GM11168 (cell line): ENCODE data around the gene ADAMTS12.

ENCODE experiments used
- in situ Hi-C: fragments of 300-500 bp; cut with MboI; formaldehyde crosslinking; loops from one replicate; pipeline ENCODE4 v1.12.0; 2022; ENCODE audit warnings: low sequenced_read_pairs; ENCODE audit not compliant: unreplicated experiment

The ADAMTS12 gene

DNA sequence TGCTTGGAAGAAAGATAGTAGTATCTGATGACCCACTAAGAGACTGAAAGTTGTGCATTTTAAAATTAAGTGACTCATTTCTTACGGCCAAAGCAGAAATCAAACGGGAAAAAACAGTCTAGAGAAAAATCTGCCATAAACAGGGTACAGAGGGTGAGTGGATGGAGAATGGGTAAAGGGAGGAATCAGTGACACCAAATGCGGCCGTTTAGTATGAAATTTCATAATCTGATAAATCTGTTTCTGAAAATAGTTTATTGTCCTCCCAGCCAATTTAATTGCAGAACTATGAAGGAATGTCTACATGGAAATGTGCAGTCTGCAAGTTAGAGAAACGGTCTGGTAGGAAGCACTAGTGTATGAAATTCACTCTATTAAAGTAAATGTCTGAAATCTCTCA lies 39.5 kb downstream of the ADAMTS12 start:
- in situ Hi-C loops = no loop called here

DNA sequence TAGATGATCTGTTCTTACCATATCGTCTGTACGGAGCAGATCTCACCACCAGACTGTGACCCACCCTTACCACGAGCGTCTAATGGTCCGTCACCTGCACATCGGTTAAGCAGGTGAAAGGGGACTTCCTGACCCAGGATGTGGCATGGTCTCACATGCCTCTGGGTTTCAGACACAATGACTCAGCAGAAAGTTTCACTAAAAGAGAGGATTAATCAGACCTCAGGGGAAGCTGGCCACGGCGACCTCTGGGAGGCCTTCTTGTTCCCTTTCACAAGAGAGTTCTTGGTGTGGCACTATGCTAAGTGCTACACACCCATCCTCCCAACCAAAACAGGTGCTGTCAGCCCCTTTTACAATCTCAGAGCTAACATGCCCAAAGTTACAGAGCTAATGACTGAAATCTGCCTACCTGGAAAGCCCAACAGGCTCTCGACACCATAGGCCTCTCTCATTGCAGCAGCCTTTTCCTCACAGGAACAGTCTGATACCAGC lies 41.6 kb downstream of the ADAMTS12 start:
- in situ Hi-C loops = no loop called here

DNA sequence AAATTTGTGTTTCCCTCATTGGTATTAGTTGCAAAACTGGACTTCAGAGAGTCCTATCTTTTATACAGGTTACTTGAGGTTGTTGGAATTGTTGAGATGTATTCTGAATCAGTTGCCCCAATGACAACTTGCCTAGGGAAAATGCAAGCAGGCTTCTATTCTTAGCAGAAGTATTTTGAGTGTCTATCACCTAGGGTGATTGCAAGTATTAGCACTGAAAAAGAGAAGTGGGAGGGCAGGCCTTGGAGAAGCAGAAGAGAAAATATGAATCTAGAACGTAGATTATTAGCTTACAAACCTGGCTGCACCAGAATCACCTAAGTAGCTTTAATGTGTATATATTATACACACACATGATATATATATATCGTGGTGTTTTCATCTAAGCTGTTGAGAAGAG lies 43.2 kb downstream of the ADAMTS12 start:
- in situ Hi-C loops = no loop called here

DNA sequence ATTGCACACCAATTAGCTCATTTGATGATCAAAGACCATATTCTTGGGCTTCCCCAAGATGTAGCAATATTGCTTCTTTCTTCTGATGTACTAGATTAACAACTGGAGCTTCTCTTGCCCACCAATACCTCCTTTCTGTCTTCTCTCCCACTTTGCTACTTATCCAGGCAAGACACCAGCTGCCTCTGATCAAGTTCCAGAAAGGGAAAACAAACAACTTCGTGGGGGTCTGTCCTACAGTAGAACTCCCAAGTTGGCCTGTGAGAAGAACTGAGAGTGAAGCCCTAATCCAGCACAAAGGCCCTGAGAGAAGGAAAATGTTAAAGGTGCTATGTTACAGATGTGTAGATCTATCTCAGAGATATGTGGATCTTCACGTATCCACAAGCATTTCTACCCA lies 44.9 kb downstream of the ADAMTS12 start:
- in situ Hi-C loops = no loop called here

DNA sequence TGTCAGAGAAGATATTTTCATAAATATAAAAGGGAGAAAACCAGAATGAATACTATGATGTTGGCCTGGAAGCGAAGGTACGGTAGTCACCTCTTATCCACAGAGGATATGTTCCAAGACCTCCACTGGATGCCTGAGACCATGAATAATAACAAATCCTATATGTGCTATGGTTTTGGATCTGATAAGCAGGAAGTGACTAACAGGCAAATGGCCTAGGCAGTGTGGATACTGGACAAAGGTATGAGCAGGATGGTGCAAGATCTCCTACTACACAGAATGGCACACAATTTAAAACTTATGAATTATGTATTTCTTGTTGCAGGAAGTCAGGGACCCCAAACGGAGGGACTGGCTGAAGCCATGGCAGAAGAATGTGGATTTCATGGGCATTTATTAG lies 48.2 kb downstream of the ADAMTS12 start:
- in situ Hi-C loops = no loop called here

DNA sequence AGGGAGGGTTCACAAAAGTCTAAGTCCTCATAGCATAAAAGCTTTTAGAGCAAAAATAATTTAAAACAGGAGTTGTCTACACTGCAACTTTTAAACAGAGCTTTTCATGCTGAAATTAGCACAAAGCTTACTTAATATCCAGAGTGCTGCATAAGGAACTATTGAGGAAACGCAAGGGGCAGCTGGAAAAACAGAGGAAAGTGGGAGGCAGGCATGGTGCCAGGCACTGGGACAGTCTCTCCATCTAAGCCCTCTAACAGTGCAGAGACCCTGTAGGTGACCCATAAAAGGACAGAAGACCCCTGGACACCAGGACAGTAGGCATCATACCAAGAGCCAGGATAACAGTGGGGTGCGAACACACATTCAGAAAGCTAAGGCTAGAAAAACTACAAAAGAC lies 49.3 kb downstream of the ADAMTS12 start:
- in situ Hi-C loops = no loop called here

DNA sequence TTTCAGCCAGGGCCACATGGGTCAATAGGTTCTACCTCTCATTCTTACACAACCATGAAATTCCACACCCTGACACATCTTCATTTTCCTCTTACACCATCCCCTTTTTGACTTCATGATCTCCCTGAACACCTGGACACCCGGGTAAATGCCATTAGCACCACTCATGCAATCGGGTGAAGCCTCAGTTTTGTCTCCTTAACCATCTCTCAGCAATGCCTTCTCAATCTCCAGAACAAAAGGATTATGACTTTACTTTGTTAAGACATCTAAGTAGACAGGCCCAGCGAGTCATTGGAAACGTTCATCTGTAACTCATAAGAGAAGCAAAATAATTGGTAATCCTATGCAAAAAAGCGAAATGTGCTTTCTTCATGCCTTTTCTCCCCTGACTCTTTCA lies 49.9 kb downstream of the ADAMTS12 start:
- in situ Hi-C loops = no loop called here

DNA sequence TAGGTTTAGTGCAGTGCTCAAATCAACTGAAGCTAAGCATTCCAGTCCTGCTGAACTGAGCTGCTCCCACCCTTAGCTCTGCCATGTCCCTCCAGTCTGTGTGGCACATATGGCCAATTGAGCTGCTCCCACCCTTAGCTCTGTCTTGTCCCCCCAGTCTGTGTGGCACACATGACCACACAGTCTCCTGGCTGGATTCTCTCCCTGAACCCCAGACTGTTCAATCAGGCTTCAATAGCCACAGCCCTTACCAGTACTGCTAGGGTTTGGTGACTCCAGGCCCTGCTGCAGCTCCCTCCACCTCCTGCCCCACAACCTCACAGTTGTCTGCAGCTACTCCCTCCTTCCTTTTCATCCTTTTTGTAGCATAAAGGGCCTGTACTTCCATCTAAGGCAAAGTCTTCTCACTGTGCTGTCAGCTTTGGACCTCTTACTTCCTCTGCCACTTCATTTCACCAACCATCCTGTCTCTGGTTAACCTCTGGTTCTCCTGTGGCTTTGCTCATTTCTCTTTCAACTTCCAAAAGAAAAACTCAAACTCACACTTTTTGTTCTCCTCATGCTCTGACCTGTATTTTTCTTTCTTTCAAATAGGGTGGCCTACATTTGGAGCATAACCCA lies 50.8 kb downstream of the ADAMTS12 start:
- in situ Hi-C loops = no loop called here

DNA sequence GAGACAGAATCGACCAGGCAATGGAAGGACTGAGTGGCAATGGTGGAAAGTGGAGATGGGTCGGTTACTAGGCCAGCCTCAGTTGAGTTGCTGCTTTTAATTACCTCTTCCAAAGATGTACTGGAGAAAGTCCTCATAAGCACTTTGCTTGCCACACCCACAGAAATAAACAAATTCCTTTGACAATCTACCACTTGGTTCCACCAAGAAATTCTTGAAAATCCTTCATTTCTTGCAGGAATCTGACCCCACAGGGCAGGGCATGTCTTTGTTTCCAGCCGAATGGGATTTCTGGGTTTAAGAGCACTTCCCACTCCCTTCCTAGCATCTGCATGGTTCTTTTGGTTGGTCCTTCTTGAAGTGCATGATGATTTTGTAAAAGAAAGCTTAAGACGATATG lies 54.5 kb downstream of the ADAMTS12 start:
- in situ Hi-C loops = no loop called here

DNA sequence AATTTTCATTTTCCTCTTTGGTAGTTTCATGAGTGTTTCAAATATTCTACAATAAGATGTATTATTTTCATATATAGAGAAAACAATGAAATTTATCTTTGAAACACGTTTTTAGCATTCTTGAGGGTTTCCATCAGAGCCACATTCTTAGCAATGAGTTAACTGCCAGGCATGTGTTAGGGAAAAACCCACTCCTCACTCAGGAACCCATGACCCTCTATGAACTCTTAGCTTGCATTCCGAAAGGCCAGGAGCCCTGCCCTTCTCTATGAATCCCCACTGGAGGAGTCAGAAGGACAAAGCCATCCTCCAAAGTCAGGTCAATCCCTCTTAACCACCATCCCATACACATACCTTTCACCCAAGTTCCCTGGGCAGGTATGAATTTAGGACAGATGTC lies 57.5 kb downstream of the ADAMTS12 start:
- in situ Hi-C loops = no loop called here

DNA sequence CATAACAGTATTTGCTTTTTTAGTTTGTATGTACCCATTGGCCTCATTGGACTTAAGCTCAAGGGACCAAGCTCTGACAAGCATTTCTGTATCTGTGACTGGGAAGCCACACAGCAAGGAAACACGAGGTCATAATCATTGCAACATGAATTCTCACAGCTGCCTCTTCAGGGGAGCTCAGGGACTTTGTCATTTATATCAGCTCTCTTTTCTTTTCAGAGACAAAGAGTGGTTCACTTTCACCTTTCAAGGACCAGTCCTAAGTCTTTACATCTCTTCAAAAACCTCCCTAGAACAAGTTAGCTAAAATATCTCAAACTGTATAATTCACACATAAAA lies 58.6 kb downstream of the ADAMTS12 start:
- in situ Hi-C loops = no loop called here

DNA sequence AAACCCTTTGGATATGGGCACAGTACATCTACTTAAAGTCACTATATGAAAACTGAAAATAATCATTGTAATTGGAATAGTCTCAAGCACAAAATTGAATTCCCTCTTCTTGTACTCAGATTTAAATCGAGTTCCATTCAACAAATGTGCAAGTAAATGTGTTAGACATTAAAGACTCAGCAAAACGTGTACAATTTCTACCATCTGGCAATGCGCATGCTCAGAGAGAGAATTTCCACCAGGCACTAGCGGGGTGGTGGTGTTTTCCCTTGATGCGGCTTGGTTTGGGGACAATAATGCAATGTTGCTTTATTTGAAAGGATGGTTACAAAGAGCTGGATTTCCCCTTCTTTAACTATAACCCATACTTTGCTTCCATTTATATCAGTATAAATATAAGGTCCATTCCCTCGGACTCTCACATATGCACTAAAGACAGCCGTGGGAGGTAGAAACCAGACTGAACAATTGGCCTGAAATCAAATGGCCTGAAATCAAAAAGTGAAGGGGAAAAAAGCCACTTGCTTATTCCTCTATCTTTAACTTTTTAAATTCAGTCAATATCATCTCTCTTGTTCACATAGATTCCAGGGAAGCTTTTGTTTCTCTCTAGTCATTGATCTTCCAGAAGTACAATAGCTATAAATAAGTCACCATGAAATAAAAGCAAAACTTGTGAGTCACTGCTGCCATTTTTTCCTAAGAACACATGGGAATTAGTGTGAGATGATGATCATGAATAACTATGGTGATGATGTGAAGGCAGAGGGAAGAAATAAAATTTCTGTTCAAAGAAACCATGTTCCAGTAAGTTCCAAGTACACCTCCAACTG lies 59.2 kb downstream of the ADAMTS12 start:
- in situ Hi-C loops = no loop called here

DNA sequence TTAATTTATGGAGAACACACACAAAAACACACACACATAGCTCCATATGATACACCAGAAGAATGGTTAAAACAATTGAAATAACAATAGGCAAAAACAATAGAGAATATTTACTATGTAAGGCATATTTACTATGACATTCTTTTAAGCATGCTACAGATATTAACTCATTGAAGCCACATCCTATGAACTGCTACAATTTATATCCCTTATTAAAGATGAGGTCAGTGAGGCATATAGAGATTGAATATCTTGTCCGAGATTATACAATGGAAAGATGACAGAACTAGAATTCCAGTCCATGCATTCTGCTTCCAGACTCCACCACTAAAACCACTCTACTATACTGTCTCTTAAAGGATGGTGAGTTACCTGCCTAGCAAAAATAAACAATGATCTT lies 60.7 kb downstream of the ADAMTS12 start:
- in situ Hi-C loops = no loop called here

DNA sequence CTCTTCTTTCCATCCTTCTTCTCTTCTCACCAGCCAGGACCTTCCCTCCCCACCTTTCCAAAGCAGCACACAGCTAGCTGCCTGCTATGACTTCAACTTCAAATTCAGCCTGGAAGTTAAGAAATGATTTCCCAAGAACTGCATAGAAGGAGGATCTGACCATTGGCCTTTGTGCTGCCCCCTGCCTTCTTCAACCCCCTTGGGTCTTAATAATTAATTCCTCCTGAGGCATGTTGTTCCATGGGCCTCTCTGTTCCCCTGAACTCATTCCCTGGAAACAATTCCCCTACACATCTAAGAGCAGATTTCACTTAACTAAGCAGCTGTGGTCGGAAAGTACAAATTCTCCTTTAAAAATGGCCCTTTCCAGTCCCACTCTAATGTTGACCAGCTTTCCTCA lies 62.4 kb downstream of the ADAMTS12 start:
- in situ Hi-C loops = no loop called here

DNA sequence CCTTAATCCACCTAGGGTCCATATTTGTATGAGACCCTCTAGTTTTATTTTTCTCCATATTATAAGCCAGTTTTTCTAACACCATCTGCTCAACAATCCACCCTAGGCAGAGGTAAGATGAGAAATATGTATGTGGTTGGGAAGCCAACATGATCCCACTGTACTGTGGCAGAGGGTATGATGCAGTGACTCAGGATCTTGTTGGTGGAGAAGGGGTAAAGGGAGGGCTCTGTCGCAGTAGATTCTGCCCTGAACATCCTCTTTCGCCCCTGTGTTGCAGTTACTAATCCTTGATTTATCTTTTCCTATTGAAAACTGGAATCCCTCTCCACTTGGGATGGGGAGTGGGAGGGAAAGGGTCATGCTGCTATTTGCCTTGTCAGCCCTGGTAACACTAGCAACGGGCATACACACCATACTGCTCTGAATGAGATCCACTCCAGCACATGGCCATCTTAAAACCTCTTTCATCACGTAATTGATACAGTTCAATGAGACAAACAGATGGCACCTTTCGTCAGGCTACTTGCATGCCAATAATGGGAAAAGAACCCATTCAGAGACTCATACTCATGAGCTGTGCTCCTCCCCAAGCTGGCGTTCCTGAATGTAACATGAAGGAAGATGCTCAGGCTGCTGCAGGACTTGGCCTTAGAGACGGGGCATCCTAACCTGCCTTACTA lies 63.0 kb downstream of the ADAMTS12 start:
- in situ Hi-C loops = no loop called here

DNA sequence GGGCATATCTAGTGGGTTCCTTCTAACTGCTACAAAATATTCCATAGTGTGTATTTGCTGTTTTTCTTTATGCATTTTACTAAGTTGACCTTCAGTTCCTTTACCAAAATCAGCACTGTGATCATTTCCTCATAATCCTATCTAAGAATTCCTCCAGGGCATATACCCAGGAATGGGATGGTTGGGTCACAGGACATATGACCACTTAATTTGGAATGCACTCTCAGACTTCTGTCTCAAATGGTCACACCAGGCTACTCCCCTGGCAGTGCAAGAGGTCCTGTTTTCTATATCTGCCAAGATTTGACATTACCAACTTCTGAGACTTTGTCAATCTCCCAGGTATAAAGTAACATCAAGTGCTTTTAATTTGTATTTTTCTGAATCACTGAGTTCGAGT lies 63.9 kb downstream of the ADAMTS12 start:
- in situ Hi-C loops = no loop called here

DNA sequence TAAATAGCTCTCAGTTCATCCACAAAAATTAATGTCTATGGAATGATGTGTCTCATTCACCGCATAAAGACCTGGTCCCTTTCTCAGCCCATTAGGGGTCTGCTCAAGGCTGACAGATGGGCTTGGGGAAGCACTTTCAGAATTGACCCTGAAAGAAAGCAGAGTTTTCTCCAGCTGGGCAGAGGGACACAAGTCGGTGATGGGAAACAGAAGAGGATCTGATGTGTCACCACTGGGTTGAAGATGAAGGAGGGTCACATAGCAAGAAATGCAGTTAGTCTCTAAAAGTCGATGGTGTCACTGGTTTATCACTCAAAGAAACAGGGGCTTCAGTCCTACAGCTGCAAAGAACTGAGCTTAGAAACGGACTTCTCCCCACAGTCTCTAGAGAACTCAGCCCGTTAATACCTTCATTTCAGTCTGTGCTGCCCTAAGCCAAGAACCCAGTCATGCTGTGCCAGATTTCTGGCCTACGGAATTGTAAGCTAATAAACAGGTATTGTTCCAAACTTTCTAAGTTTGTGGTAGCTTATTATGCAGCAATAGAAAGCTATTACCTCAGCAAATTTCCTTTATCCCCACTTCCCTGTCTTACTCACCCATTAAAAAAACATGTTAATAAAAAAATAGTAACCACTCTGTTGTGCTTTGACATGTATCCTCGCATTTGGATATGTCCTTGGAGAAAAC lies 64.6 kb downstream of the ADAMTS12 start:
- in situ Hi-C loops = no loop called here

DNA sequence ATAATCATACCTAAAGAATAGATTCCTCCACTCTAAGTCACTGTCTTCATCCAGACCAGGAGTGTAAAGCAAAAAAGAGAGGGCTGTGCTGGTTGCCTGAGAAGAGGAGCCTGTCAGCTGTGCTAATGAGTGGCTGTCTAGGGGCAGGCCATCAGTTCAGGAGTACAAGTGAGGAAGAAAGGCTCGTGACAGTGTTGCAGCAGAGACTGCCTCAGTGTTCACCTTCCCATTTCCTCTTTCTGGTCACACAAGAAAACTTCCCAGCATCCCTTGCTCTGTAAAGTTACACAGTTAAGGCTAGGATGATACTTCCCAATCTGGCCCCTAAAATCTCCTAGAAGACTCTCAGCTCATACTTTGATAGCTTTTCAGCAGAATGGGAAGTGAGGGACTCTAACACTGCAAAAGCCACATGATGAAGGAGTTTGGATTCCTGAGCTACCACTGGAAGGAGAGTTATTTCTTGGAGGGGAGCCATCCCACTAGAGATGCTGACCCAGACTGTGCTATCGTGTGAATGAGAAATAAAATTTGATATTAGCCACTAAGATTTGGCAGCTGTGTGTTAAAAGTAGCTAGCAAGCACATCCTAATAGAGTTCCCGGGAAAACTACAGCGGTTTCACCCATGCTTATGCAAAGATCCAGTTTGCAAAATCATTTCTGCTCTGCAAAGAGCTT lies 67.1 kb downstream of the ADAMTS12 start:
- in situ Hi-C loops = no loop called here

DNA sequence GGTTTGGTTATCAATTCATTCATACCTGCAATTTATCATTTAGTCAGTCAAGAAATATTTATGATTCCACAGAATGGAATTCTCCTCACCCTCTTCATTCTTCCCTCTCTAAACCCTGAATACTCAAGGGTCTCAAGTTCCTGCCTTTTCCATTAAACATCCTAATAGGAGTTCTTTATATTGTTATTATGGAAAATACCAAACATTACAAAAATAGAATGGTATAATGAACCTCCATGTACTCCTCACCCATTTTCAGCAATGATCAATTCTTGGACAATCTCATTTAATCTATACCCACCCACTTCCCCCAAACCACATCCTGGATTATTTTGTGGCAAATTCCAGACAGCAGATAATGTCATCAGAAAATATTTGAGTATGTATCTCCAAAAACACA lies 74.5 kb downstream of the ADAMTS12 start:
- in situ Hi-C loops = no loop called here

DNA sequence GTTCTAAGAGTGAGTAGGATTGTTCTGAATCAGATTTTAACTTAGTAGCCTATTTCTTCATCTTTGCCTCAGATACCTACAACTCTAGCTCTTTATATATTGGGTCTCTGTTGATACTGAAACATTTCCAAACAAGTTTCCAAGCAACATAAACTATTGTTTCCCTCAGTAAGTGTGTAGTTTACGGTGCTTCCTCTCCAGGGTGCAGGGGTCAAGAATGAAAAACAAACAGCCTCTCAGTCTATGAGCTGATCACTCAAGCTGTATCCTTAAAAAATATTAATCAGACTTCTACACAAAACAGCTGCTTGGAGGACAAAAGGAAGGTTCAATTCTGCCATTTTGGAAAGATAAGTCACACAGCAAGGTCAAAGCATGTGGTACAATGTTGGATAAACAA lies 75.0 kb downstream of the ADAMTS12 start:
- in situ Hi-C loops = no loop called here
